ENCODE data around the gene SRRM1.
"Not testable (repeated sequence)": the region's sequence is repeated elsewhere in the genome, so short reads cannot be mapped to it uniquely, and the experiment has no call there.

Gene SRRM1

GRCh38 chr1:24715658-24716057 lies 72.6 kb downstream of the SRRM1 start:
- no peak for DNase-seq (ENCODE audit: low read depth, low spot score)

- DNase-seq (ENCODE audit: low read depth, low spot score): no peak
These were observed 75.0 kb downstream of the SRRM1 start for GRCh38 chr1:24717887-24718650.

DNA sequence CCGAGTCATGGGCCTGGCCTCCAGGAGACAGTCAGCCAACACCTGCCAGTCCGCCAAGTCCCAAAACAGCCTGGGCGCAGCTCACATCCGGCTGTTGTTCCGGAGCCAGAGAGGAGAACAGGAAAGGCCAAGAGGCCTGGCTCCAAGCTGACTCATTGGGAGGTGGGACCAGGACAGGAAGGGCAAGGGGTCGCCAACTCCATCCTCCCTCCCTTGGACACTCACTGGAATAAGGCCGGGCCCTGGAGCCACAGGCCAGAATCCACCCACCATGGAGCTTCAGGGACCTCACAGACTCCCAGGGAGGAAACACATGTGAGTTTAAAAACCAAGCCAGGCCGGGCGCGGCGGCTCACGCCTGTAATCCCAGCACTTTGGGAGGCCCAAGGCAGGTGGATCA lies 77.0 kb downstream of the SRRM1 start:
- no peak for DNase-seq (ENCODE audit: low read depth, low spot score)

GRCh38 chr1:24721533-24721932 lies 78.4 kb downstream of the SRRM1 start:
- DNase-seq (ENCODE audit: low read depth, low spot score): no peak

DNA sequence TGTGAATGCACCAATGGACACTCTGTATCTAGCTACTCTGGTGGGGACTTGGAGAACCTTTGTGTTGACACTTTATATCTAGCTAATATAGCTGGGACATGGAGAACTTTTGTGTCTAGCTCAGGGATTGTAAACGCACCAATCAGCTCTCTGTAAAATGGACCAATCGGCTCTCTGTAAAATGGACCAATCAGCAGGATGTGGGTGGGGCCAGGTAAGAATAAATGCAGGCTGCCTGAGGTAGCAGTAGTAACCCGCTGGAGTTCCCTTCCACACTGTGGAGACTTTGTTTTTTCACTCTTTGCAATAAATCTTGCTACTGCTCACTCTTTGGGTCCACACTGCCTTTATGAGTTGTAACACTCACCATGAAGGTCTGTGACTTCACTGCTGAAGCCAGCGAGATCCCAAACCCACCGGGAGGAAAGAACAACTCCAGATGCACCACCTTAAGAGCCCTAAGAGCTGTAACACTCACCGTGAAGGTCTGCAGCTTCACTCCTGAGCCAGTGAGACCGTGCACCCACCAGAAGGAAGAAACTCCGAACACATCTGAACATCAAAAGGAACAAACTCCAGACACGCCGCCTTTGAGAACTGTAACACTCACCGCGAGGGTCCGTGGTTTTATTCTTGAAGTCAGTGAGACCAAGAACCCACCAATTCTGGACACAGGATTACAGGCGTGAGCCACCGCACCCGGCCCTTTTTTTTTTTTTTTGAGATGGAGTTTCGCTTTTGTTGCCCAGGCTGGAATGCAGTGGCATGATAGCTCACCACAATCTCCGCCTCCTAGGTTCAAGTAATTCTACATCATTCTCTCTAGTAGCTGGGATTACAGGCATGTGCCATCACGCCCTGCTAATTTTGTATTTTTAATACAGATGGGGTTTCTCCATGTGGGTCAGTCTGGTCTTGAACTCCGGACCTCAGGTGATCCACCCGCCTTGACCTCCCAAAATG lies 79.3 kb downstream of the SRRM1 start:
- DNase-seq (ENCODE audit: low read depth, low spot score): not testable (repeated sequence)

Data from brain pericyte (primary cell).